PC-3 (cell line): ENCODE data around the gene RABIF.

Experiments
- EZH2phosphoT487 ChIP-seq: fragments of 300-600 bp; sonication (generic); IDR thresholded peaks from 2 replicates; pipeline ENCODE4 v1.6.1; 2018; ENCODE audit warnings: mild to moderate bottlenecking, antibody characterized with exemption, low read length, borderline replicate concordance
- TF ChIP-seq, protein P1 (sequence below): fragments of 300-600 bp; sonication (generic); conservative IDR thresholded peaks from 2 replicates; pipeline ENCODE4 v1.5.1; 2017; ENCODE audit warnings: antibody characterized with exemption, low read depth, mild to moderate bottlenecking, low read length

DNA sequence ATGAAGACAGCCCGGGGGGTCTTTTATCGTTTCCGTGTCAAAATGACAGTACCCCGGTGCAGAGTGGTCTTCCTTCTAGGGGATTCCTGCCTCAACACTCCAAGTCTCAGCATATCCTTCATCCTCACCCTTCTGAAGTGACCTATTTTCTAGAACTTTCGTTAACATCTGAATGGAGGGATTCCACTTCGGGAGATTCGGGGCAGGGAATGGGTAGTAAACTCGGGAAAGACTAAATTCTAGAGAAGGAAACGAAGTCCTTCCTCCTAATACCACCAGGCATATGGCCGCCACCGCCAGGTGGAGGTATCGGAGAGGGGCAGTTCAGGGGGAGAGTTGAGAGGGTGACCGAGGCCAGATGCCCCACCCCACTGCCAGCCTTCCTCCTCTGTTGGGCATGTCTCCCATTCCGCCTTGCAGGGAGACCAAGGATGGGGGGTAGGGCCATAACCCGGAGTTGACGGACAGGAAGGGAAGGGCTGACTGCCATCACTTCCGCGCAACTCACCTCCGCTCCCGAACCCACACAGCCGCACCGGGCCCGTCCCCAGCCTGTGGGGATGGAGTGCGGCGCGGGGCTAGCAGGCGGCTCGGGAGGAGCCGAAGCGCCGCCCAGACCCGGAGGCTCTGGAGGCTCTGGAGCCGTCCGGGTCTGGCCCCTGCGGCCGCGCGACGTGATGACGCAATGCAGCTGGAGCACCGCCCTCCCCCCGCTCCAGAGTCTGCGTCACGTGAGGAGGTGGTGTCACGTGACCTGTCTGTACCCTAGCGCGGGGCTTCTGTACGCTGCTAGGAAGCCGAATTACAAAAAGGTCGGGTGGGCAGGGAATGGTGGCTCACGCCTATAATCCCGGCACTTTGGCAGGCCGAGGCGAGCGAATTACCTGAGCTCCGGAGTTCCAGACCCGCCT lies 37.9 kb upstream of the RABIF start, which contains the start of gene KLHL12:
- TF ChIP-seq EZH2phosphoT487 = no peak
- TF ChIP-seq, protein P1, sequence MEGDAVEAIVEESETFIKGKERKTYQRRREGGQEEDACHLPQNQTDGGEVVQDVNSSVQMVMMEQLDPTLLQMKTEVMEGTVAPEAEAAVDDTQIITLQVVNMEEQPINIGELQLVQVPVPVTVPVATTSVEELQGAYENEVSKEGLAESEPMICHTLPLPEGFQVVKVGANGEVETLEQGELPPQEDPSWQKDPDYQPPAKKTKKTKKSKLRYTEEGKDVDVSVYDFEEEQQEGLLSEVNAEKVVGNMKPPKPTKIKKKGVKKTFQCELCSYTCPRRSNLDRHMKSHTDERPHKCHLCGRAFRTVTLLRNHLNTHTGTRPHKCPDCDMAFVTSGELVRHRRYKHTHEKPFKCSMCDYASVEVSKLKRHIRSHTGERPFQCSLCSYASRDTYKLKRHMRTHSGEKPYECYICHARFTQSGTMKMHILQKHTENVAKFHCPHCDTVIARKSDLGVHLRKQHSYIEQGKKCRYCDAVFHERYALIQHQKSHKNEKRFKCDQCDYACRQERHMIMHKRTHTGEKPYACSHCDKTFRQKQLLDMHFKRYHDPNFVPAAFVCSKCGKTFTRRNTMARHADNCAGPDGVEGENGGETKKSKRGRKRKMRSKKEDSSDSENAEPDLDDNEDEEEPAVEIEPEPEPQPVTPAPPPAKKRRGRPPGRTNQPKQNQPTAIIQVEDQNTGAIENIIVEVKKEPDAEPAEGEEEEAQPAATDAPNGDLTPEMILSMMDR = peak; percentile 82
